ENCODE results near the gene DUSP6.
"Not testable (repeated sequence)": the region's sequence is repeated elsewhere in the genome, so short reads cannot be mapped to it uniquely, and the experiment has no call there.

DUSP6 gene

GRCh38 chr12:89343127-89343526, 9.2 kb downstream of the DUSP6 start:
- H3K4me3 ChIP-seq (ENCODE audit: low read depth, low read length): no peak overlapping the region
- DNase-seq (ENCODE audit: low read depth): no peak
- TF ChIP-seq CTCF (IDR thresholded peaks at IDR 0.05; ENCODE audit: insufficient read depth, low read depth, low read length, missing control alignments): no peak

- H3K4me3 ChIP-seq (ENCODE audit: low read depth, low read length): no peak overlapping the region
- TF ChIP-seq CTCF (IDR thresholded peaks at IDR 0.05; ENCODE audit: insufficient read depth, low read depth, low read length, missing control alignments): no peak
- no peak for DNase-seq (ENCODE audit: low read depth)
These were observed 11.4 kb downstream of the DUSP6 start for GRCh38 chr12:89340861-89341260.

DNA sequence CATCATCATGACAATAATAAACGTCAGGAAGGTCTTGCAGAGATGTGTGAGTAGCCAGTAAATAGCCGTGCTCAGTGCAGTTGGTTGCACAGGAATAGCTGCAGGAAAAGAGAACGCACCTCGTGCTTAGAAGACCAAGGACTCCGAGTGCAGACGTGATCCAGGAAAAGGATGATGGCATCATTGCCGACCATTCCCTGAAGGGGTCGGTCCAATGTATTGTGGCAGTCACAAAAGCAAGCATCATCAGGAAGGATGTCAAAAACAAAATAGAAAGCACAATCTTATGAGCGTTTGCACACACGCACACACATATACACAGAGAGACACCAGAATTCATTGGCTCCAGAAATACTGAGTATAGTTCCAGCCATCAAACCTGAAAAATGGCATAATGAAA, 12.8 kb downstream of the DUSP6 start:
- TF ChIP-seq CTCF (IDR thresholded peaks at IDR 0.05; ENCODE audit: insufficient read depth, low read depth, low read length, missing control alignments): no peak
- DNase-seq (ENCODE audit: low read depth): no peak
- H3K4me3 ChIP-seq (ENCODE audit: low read depth, low read length): no peak overlapping the region

DNA sequence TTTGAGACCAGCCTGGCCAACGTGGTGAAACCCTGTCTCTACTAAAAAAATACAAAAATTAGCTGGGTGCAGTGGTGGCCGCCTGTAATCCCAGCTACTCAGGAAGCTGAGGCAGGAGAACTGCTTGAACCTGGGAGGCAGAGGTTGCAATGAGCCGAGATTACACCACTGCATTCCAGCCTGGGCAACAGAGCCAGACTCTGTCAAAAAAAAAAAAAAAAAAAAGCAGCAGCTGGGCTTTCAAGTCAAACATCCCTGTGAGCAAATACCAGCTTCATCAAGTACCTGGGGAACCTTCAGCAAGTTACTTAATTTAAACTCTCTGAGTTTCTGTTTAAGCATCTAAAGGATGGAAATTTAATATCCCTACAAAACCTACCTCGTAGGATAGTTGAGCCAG, 15.2 kb downstream of the DUSP6 start:
- H3K4me3 ChIP-seq (ENCODE audit: low read depth, low read length); DNase-seq (ENCODE audit: low read depth): not testable (repeated sequence)

DNA sequence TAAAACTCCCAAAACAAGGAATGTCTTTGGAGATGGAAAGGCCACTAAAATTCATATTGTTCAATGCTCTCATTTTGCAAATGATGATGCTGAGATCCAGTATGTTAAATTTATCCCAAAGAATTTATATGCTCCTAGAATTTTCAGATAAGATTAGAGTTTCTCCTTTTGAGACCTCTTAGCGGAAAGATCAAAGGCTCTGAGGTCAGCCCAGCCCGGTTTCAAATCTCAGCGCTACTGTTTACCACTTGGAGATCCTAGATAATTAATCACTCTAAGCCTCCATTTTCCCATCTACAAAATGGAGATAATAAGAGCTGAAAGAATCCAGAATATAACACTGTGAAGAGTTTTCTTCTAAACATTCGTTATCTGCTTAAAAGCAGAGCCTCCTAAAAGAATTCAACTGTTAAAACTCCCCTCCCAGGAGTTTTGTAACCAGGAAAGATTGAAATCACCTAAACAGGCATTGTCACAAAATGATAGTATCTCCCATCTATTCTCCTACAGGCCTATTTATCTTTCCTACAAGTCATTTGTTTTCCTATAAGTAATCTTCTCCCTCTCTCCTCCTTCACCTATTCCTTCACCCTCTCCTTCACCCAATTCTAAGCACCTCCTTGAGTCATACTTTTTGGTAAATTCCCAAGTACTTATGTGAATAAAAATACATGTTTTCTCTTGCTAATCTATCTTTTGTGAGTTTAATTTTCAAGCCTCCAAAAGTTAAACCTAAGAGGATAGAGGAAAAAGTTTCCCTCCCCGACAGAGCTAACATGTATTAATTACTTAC, 16.7 kb downstream of the DUSP6 start:
- H3K4me3 ChIP-seq (ENCODE audit: low read depth, low read length): no peak overlapping the region
- no peak for DNase-seq (ENCODE audit: low read depth)
- TF ChIP-seq CTCF (IDR thresholded peaks at IDR 0.05; ENCODE audit: insufficient read depth, low read depth, low read length, missing control alignments): no peak

GRCh38 chr12:89334548-89335169, 17.6 kb downstream of the DUSP6 start:
- no peak for TF ChIP-seq CTCF (IDR thresholded peaks at IDR 0.05; ENCODE audit: insufficient read depth, low read depth, low read length, missing control alignments)
- DNase-seq (ENCODE audit: low read depth): no peak
- no peak overlapping the region for H3K4me3 ChIP-seq (ENCODE audit: low read depth, low read length)

DNA sequence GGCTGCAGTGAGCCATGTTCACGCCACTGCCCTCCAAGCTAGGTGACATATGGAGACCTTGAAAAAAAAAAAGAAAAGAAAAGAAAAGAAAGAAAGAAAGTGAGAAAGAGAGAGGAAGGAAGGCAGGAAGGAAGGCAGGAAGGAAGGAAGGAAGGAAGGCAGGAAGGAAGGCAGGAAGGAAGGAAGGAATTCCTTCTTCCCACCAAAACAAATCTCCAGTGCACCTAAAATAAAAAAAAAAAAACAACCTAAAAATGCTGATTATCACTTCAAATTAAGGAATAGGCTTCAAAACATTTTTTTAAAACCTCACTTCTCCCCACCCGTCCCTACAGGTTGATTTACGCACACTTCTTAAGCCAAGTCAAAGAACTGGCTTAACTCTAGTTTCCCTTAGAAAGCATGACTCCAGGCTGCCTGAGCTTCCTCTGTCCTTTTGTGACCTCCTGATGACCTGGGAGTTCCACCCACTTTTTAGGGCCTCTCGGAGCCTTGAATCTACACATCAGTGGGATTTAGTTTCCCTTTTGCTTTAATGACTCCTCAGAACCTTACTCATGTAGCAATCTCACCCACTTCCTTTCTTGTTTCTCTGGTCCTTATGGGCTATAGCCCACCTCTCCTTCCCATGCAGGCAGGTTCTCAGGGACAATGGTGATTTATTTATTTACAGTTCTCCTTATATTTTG, 18.6 kb downstream of the DUSP6 start:
- no peak for TF ChIP-seq CTCF (IDR thresholded peaks at IDR 0.05; ENCODE audit: insufficient read depth, low read depth, low read length, missing control alignments)
- H3K4me3 ChIP-seq (ENCODE audit: low read depth, low read length): no peak overlapping the region
- peak; percentile 10 for DNase-seq (ENCODE audit: low read depth)

Data from GM12865 (cell line).